Glomerular visceral epithelial cell (primary cell): ENCODE data around the gene SIK2.

ENCODE experiments used
- DNase-seq: peaks from one replicate; pipeline ENCODE4 v3.0.0-alpha.2; 2016; ENCODE audit errors: extremely low spot score

Gene SIK2

GRCh38 chr11:111582163-111582562 lies 20.1 kb upstream of the SIK2 start:
- DNase-seq: no peak

- DNase-seq: no peak
These were observed 19.4 kb upstream of the SIK2 start for GRCh38 chr11:111582881-111583280.

GRCh38 chr11:111585371-111585770 lies 16.9 kb upstream of the SIK2 start:
- DNase-seq: peak; percentile 23

- peak; percentile 59 for DNase-seq
These were observed 15.8 kb upstream of the SIK2 start for GRCh38 chr11:111586388-111586831.

- no peak for DNase-seq
These were observed 13.1 kb upstream of the SIK2 start for GRCh38 chr11:111589114-111589513.

GRCh38 chr11:111589886-111590499 lies 12.3 kb upstream of the SIK2 start:
- no peak for DNase-seq

GRCh38 chr11:111591187-111591960 lies 10.9 kb upstream of the SIK2 start:
- DNase-seq: no peak

- DNase-seq: no peak
These were observed 9.8 kb upstream of the SIK2 start for GRCh38 chr11:111592491-111592890.

- DNase-seq: no peak
These were observed 5.9 kb upstream of the SIK2 start for GRCh38 chr11:111596319-111596718.

- DNase-seq: no peak
These were observed 4.1 kb upstream of the SIK2 start for GRCh38 chr11:111598148-111598547.

- DNase-seq: no peak
These were observed 3.7 kb upstream of the SIK2 start for GRCh38 chr11:111598559-111598958.

- no peak for DNase-seq
These were observed 642 bp upstream of the SIK2 start for GRCh38 chr11:111601636-111601978.

GRCh38 chr11:111602865-111603610 lies 789 bp downstream of the SIK2 start:
- peak; percentile 34 for DNase-seq

GRCh38 chr11:111603611-111604130 lies 1.4 kb downstream of the SIK2 start:
- no peak for DNase-seq

GRCh38 chr11:111604392-111605009 lies 2.3 kb downstream of the SIK2 start:
- DNase-seq: peak; percentile 42

- no peak for DNase-seq
These were observed 3.4 kb downstream of the SIK2 start for GRCh38 chr11:111605681-111606080.

- no peak for DNase-seq
These were observed 4.7 kb downstream of the SIK2 start for GRCh38 chr11:111606986-111607385.

GRCh38 chr11:111607751-111608150 lies 5.5 kb downstream of the SIK2 start:
- no peak for DNase-seq

GRCh38 chr11:111612224-111612623 lies 10.0 kb downstream of the SIK2 start:
- no peak for DNase-seq

GRCh38 chr11:111617286-111617685 lies 15.0 kb downstream of the SIK2 start:
- DNase-seq: no peak

- no peak for DNase-seq
These were observed 18.3 kb downstream of the SIK2 start for GRCh38 chr11:111620518-111620917.

GRCh38 chr11:111623527-111624030 lies 21.3 kb downstream of the SIK2 start:
- DNase-seq: no peak
